ENCODE data around the gene SASH1. TPM values are rescaled to one million over a fixed set of nuclear protein-coding genes. Genes with fewer than 3 reads are reported as not detected.

Gene SASH1
- total RNA-seq, 1 donor from 2014 or later, result 61.3 TPM

GRCh38 chr6:148329596-148330381 lies 12.8 kb upstream of the SASH1 start:
- no peaks in the 10 kb centered on the region for H3K36me3 Mint-ChIP-seq
- no peaks in the 10 kb centered on the region for H3K9me3 Mint-ChIP-seq
- peak overlapping the region; percentile 48 for H3K4me3 Mint-ChIP-seq
- peaks cover 37% of the 10 kb centered on the region for H3K4me1 Mint-ChIP-seq (ENCODE audit: unreplicated experiment)
- TF ChIP-seq CTCF (conservative IDR thresholded peaks at IDR 0.05), result no peak
- H3K27ac Mint-ChIP-seq, result peak overlapping the region; percentile 86
- no peaks in the 10 kb centered on the region for H3K27me3 Mint-ChIP-seq
- DNase-seq (ENCODE audit: extremely low spot score, unreplicated experiment), result no peak

GRCh38 chr6:148332088-148332487 lies 10.6 kb upstream of the SASH1 start:
- peaks cover 4% of the 10 kb centered on the region for H3K36me3 Mint-ChIP-seq
- H3K27ac Mint-ChIP-seq, result peak overlapping the region; percentile 94
- H3K4me3 Mint-ChIP-seq, result peak overlapping the region; percentile 46

GRCh38 chr6:148336901-148337300 lies 5.7 kb upstream of the SASH1 start:
- Mint-ChIP-seq H3K27ac (peak overlapping the region; percentile 96), H3K36me3 (peaks cover 4% of the 10 kb centered on the region), H3K4me3 (no peak overlapping the region), H3K4me1 (ENCODE audit: unreplicated experiment) (peaks cover 15% of the 10 kb centered on the region), H3K9me3 (peaks cover 4% of the 10 kb centered on the region), H3K27me3 (no peaks in the 10 kb centered on the region)
- DNase-seq (ENCODE audit: extremely low spot score, unreplicated experiment), result no peak
- TF ChIP-seq CTCF (conservative IDR thresholded peaks at IDR 0.05), result no peak

More at GRCh38 chr6:148332088-148332487, 10.6 kb upstream of the SASH1 start:
- Mint-ChIP-seq H3K9me3 (peaks cover 4% of the 10 kb centered on the region), H3K27me3 (no peaks in the 10 kb centered on the region), H3K4me1 (ENCODE audit: unreplicated experiment) (peaks cover 39% of the 10 kb centered on the region)
- no peak for TF ChIP-seq CTCF (conservative IDR thresholded peaks at IDR 0.05)
- no peak for DNase-seq (ENCODE audit: extremely low spot score, unreplicated experiment)

GRCh38 chr6:148339766-148340165 lies 2.9 kb upstream of the SASH1 start:
- H3K4me3 Mint-ChIP-seq, result no peak overlapping the region
- H3K27ac Mint-ChIP-seq, result no peak overlapping the region
- peaks cover 23% of the 10 kb centered on the region for H3K4me1 Mint-ChIP-seq (ENCODE audit: unreplicated experiment)
- H3K27me3 Mint-ChIP-seq, result no peaks in the 10 kb centered on the region
- H3K36me3 Mint-ChIP-seq, result peaks cover 4% of the 10 kb centered on the region
- DNase-seq (ENCODE audit: extremely low spot score, unreplicated experiment), result no peak
- H3K9me3 Mint-ChIP-seq, result peaks cover 4% of the 10 kb centered on the region
- no peak for TF ChIP-seq CTCF (conservative IDR thresholded peaks at IDR 0.05)

GRCh38 chr6:148340586-148341297 lies 1.9 kb upstream of the SASH1 start:
- peaks cover 26% of the 10 kb centered on the region for H3K4me1 Mint-ChIP-seq (ENCODE audit: unreplicated experiment)
- no peak for TF ChIP-seq CTCF (conservative IDR thresholded peaks at IDR 0.05)
- H3K27ac Mint-ChIP-seq, result no peak overlapping the region
- H3K36me3 Mint-ChIP-seq, result peaks cover 4% of the 10 kb centered on the region
- no peaks in the 10 kb centered on the region for H3K27me3 Mint-ChIP-seq
- H3K9me3 Mint-ChIP-seq, result peaks cover 4% of the 10 kb centered on the region
- H3K4me3 Mint-ChIP-seq, result peak overlapping the region; percentile 34
- DNase-seq (ENCODE audit: extremely low spot score, unreplicated experiment), result no peak

Measured in type B pancreatic cell (in vitro differentiated cells).